DND-41 (cell line): ENCODE measurements around the gene PLCG1.

ENCODE experiments used
- EZH2 ChIP-seq: IDR thresholded peaks from 3 replicates; pipeline ENCODE4 v1.6.1; 2012; ENCODE audit warnings: borderline replicate concordance, low read depth, mild to moderate bottlenecking, moderate library complexity, low read length, inconsistent platforms; ENCODE audit not compliant: severe bottlenecking
- TF ChIP-seq, protein P1 (sequence below): IDR thresholded peaks from 2 replicates; pipeline ENCODE4 v1.5.1; 2012; ENCODE audit warnings: borderline replicate concordance, low read length, moderate library complexity, mild to moderate bottlenecking; ENCODE audit not compliant: poor library complexity, severe bottlenecking; ENCODE audit errors: extremely low read depth

- no peak for TF ChIP-seq EZH2
- TF ChIP-seq, protein P1, sequence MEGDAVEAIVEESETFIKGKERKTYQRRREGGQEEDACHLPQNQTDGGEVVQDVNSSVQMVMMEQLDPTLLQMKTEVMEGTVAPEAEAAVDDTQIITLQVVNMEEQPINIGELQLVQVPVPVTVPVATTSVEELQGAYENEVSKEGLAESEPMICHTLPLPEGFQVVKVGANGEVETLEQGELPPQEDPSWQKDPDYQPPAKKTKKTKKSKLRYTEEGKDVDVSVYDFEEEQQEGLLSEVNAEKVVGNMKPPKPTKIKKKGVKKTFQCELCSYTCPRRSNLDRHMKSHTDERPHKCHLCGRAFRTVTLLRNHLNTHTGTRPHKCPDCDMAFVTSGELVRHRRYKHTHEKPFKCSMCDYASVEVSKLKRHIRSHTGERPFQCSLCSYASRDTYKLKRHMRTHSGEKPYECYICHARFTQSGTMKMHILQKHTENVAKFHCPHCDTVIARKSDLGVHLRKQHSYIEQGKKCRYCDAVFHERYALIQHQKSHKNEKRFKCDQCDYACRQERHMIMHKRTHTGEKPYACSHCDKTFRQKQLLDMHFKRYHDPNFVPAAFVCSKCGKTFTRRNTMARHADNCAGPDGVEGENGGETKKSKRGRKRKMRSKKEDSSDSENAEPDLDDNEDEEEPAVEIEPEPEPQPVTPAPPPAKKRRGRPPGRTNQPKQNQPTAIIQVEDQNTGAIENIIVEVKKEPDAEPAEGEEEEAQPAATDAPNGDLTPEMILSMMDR, result no peak
Observed at GRCh38 chr20:41140226-41141133, 3.1 kb downstream of the PLCG1 start.
